HEK293 (cell line): ENCODE results near the gene LEP.

ENCODE experiments used
- CTCF ChIA-PET: fragments of 350-600 bp; formaldehyde crosslinking; extraction: SDS; loops from one replicate; lab custom pipeline; 2021; ENCODE audit warnings: antibody characterized with exemption; lab: Yijun Ruan, JAX
- POLR2A ChIA-PET: fragments of 300-600 bp; formaldehyde crosslinking; extraction: SDS; loops from one replicate; lab custom pipeline; 2020; ENCODE audit warnings: antibody characterized with exemption, inconsistent platforms; lab: Yijun Ruan, JAX
- H3K27ac ChIP-seq: fragments of 200-500 bp; sonication (Bioruptor generic); 2 replicates; pipeline ENCODE4 v1.5.1; 2014; ENCODE audit warnings: low read depth, low read length, control low read depth, inconsistent platforms; ENCODE audit errors: extremely low read depth
- H3K36me3 ChIP-seq, 2 experiments: fragments of 200-500 bp in 1 of 2; sonication (Bioruptor generic) in 1 of 2; 1 replicate in 1 of 2; 2 replicates in 1 of 2; pipeline ENCODE4 v1.5.1; 2014 to 2017; ENCODE audit warnings: inconsistent platforms in 2 of 2, low read length in 2 of 2; ENCODE audit not compliant: control insufficient read depth in 2 of 2, insufficient read depth in 1 of 2
- H3K4me1 ChIP-seq: fragments of 200-500 bp; sonication (Bioruptor generic); 2 replicates; pipeline ENCODE4 v1.5.1; 2014; ENCODE audit warnings: mild to moderate bottlenecking, low read length, inconsistent platforms; ENCODE audit not compliant: control insufficient read depth, insufficient read depth
- H3K4me3 ChIP-seq: 2 replicates; pipeline ENCODE4 v1.5.1; 2011; ENCODE audit warnings: low read depth, mild to moderate bottlenecking, control low read depth, low read length, moderate library complexity
- H3K9me3 ChIP-seq: fragments of 200-500 bp; sonication (Bioruptor generic); 2 replicates; pipeline ENCODE4 v1.5.1; 2014; ENCODE audit warnings: low read depth, low read length, inconsistent platforms; ENCODE audit not compliant: control insufficient read depth, insufficient read depth
- BCL11A ChIP-seq: fragments of 450-650 bp; formaldehyde crosslinking; IDR thresholded peaks from 2 replicates; pipeline ENCODE4 v1.5.1; 2016; ENCODE audit warnings: low read depth, missing biosample characterization, missing genetic modification characterization
- EGR2 ChIP-seq: fragments of 450-650 bp; formaldehyde crosslinking; IDR thresholded peaks from 2 replicates; pipeline ENCODE4 v1.5.1; 2016; ENCODE audit warnings: low read depth, missing biosample characterization, missing genetic modification characterization
- KLF17 ChIP-seq: fragments of 450-650 bp; formaldehyde crosslinking; IDR thresholded peaks from 2 replicates; pipeline ENCODE4 v1.5.1; 2016; ENCODE audit warnings: missing biosample characterization, missing genetic modification characterization
- PBX3 ChIP-seq: sonication (generic); formaldehyde crosslinking; IDR thresholded peaks from 2 replicates; pipeline ENCODE4 v1.8.1; 2022; ENCODE audit warnings: mild to moderate bottlenecking, moderate library complexity, missing genetic modification reagents
- PRDM4 ChIP-seq: fragments of 450-650 bp; formaldehyde crosslinking; IDR thresholded peaks from 2 replicates; pipeline ENCODE4 v1.5.1; 2017; ENCODE audit warnings: missing biosample characterization, missing genetic modification characterization
- RBAK ChIP-seq: fragments of 450-650 bp; formaldehyde crosslinking; IDR thresholded peaks from 2 replicates; pipeline ENCODE4 v1.5.1; 2016; ENCODE audit warnings: missing biosample characterization, missing genetic modification characterization
- ZBTB10 ChIP-seq: fragments of 450-650 bp; formaldehyde crosslinking; IDR thresholded peaks from 2 replicates; pipeline ENCODE4 v1.5.1; 2016; ENCODE audit warnings: missing biosample characterization, missing genetic modification characterization
- ZNF148 ChIP-seq: fragments of 450-650 bp; formaldehyde crosslinking; IDR thresholded peaks from 2 replicates; pipeline ENCODE4 v1.5.0; 2017; ENCODE audit warnings: missing biosample characterization, missing genetic modification characterization, borderline replicate concordance
- ZNF24 ChIP-seq: fragments of 450-650 bp; formaldehyde crosslinking; IDR thresholded peaks from 2 replicates; pipeline ENCODE4 v1.5.1; 2016; ENCODE audit warnings: missing biosample characterization, missing genetic modification characterization
- ZNF350 ChIP-seq: fragments of 450-650 bp; formaldehyde crosslinking; IDR thresholded peaks from 2 replicates; pipeline ENCODE4 v1.5.0; 2017; ENCODE audit warnings: missing biosample characterization, mild to moderate bottlenecking, missing genetic modification characterization
- ZNF398 ChIP-seq: fragments of 450-650 bp; formaldehyde crosslinking; IDR thresholded peaks from 2 replicates; pipeline ENCODE4 v1.5.1; 2017; ENCODE audit warnings: missing biosample characterization, missing genetic modification characterization
- ZNF501 ChIP-seq: fragments of 450-650 bp; formaldehyde crosslinking; IDR thresholded peaks from 2 replicates; pipeline ENCODE4 v1.5.1; 2016; ENCODE audit warnings: missing biosample characterization, missing genetic modification characterization
- ZNF560 ChIP-seq: fragments of 450-650 bp; formaldehyde crosslinking; IDR thresholded peaks from 2 replicates; pipeline ENCODE4 v1.5.1; 2017; ENCODE audit warnings: missing biosample characterization, missing genetic modification characterization, borderline replicate concordance
- ZNF626 ChIP-seq: fragments of 450-650 bp; sonication (Bioruptor Pico); formaldehyde crosslinking; IDR thresholded peaks from 2 replicates; pipeline ENCODE4 v1.5.1; 2018; ENCODE audit warnings: missing biosample characterization, missing genetic modification characterization, inconsistent platforms
- ZNF645 ChIP-seq: fragments of 450-650 bp; formaldehyde crosslinking; IDR thresholded peaks from 2 replicates; pipeline ENCODE4; 2016; ENCODE audit warnings: missing biosample characterization, missing genetic modification characterization
- ZNF658 ChIP-seq: fragments of 450-650 bp; formaldehyde crosslinking; IDR thresholded peaks from 2 replicates; pipeline ENCODE4; 2016; ENCODE audit warnings: missing biosample characterization, missing genetic modification characterization
- ZNF777 ChIP-seq: fragments of 450-650 bp; formaldehyde crosslinking; IDR thresholded peaks from 2 replicates; pipeline ENCODE4 v1.5.1; 2017; ENCODE audit warnings: missing biosample characterization, missing genetic modification characterization, borderline replicate concordance
- ZNF785 ChIP-seq: fragments of 450-650 bp; formaldehyde crosslinking; IDR thresholded peaks from 2 replicates; pipeline ENCODE4 v1.5.1; 2016; ENCODE audit warnings: missing biosample characterization, missing genetic modification characterization

LEP gene

GRCh38 chr7:128262273-128263028, 21.4 kb downstream of the LEP start (continued):
- no peak for TF ChIP-seq KLF17 (tag by site-specific recombination)
- TF ChIP-seq PBX3 (CRISPR knock-in tag): no peak
- TF ChIP-seq ZNF777: no peak

- Histone ChIP-seq H3K27ac (no peak overlapping the region), H3K4me3 (no peak overlapping the region), H3K4me1 (no peaks in the 10 kb centered on the region), H3K9me3 (no peaks in the 10 kb centered on the region), H3K36me3 (no peaks in the 10 kb centered on the region)
- ChIA-PET CTCF (interaction anchor here (0.5 to 1.0 kb wide), 2 partner anchors 84 to 259 kb away, joined by 3 to 4 read pairs; no protein-coding TSS in a partner anchor), POLR2A (no interaction called here)
- no peak for TF ChIP-seq ZNF148 (tag by site-specific recombination)
- TF ChIP-seq ZNF398 (tag by site-specific recombination): no peak
- no peak for TF ChIP-seq ZNF350 (tag by site-specific recombination)
- no peak for TF ChIP-seq PRDM4
- TF ChIP-seq ZNF501 (tag by site-specific recombination): no peak
- no peak for TF ChIP-seq EGR2 (tag by site-specific recombination)
- no peak for TF ChIP-seq ZNF645 (tag by site-specific recombination)
- no peak for TF ChIP-seq ZNF560
- TF ChIP-seq BCL11A (tag by site-specific recombination): no peak
- no peak for TF ChIP-seq ZNF658 (tag by site-specific recombination)
- TF ChIP-seq ZBTB10 (tag by site-specific recombination): no peak
- TF ChIP-seq ZNF785 (tag by site-specific recombination): no peak
- no peak for TF ChIP-seq ZNF626 (tag by site-specific recombination)
- TF ChIP-seq RBAK (tag by site-specific recombination): no peak
- TF ChIP-seq ZNF24: no peak
Measured at GRCh38 chr7:128263420-128263819, 22.3 kb downstream of the LEP start.
